ENCODE data around the gene CD200.

DNA sequence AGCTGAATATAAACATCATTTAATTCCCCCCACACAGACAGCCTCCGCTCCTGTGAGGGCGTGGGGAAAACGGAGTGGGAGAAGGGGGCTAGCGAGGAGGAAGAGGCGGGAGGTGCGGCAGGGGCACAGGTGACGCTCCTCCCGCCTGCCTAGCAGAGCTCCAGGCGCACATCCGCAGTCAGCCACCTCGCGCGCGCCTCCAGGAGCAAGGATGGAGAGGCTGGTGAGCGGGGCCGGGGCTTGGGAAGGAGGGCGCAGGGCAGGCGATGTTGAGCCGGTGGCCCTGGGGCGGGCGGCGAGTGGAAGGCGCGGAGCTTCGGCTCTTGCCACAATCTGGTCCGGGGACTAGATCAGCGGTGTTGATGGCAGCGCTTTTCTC is at the start of gene CD200:
- TF ChIP-seq, protein P1, sequence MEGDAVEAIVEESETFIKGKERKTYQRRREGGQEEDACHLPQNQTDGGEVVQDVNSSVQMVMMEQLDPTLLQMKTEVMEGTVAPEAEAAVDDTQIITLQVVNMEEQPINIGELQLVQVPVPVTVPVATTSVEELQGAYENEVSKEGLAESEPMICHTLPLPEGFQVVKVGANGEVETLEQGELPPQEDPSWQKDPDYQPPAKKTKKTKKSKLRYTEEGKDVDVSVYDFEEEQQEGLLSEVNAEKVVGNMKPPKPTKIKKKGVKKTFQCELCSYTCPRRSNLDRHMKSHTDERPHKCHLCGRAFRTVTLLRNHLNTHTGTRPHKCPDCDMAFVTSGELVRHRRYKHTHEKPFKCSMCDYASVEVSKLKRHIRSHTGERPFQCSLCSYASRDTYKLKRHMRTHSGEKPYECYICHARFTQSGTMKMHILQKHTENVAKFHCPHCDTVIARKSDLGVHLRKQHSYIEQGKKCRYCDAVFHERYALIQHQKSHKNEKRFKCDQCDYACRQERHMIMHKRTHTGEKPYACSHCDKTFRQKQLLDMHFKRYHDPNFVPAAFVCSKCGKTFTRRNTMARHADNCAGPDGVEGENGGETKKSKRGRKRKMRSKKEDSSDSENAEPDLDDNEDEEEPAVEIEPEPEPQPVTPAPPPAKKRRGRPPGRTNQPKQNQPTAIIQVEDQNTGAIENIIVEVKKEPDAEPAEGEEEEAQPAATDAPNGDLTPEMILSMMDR (IDR thresholded peaks at IDR 0.05), result no peak
- TF ChIP-seq POLR2AphosphoS5 (IDR thresholded peaks at IDR 0.05; ENCODE audit: low read depth, low read length) (no peak), TCF7L2 (IDR thresholded peaks at IDR 0.05; ENCODE audit: low read depth, low read length) (no peak)
